Measurements from ENCODE around the gene RPL13A. TPM values are rescaled to one million over a fixed set of nuclear protein-coding genes. Genes with fewer than 3 reads are reported as not detected.

RPL13A gene
- polyA plus RNA-seq, 3 donors, result 655 to 1,621 (median 663) TPM

DNA sequence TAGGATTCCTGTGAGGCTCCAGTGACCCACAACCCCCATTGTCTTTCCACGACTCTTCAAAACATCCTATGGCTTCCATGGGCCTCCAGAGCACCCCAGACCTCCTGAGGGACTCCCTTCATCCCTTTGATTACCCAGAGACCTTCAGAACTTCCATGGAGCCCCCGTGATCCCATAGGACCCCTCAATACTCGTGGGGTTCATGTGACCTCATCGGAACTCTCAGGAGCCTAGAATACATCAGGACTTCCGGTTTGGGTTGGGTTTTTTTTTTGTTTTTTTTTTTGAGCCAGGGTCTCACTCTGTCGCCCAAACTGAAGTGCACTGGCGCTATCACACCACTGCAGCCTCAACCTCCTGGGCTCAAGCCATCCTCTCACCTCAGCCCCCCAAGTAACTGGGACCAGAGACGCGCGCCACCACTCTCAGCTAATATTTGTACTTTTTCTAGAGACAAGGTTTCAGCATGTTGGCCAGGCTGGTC lies 33.6 kb upstream of the RPL13A start:
- WGBS (ENCODE audit: insufficient coverage), result 57% methylated on average over 6 of the region's 10 CpGs
- intact Hi-C loops (cut with micrococcal nuclease), result loop anchor here (5.0 to 10.0 kb wide), 3 partner anchors 34 to 369 kb away; partner anchors contain the start of genes RPL13A (in 1 of the 2), RPS11 (in 1 of the 2) and SNRNP70 (in 1 of the 2)
- H3K27me3 Mint-ChIP-seq (ENCODE audit: low read depth in 3 of 3), result peaks cover 0 to 5% (median 0%) of the 10 kb centered on the region in 3 donors

DNA sequence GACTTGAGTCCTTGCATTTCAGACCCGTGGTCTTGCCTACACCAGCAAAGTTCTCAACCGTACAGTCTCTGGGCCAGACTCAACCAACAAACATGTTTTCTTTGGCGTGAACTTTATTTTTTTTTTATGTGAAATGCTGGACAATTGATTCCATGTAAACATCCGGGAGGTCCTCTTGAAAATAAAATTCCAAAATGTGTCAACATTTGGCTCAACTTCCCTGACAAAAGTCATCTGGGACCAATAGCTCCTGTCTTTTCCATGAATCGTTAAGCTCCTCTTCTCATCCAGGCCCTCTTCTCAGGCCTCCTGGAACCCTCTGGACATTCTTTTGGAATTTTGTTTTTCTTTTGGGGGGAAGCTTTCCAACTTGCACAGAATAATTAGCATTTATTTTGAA lies 31.6 kb upstream of the RPL13A start:
- peaks cover 20% of the 10 kb centered on the region for H3K4me1 Mint-ChIP-seq
- no peaks in the 10 kb centered on the region for H3K9me3 ChIP-seq (replicated peaks in 1 of 2; ENCODE audit: control insufficient read depth in 1 of 2, insufficient read depth in 1 of 2, low read length in 2 of 2)
- peaks cover 37% of the 10 kb centered on the region for H3K79me2 ChIP-seq (ENCODE audit: insufficient read depth, low read length)
- H3K27me3 Mint-ChIP-seq (ENCODE audit: low read depth in 3 of 3), result peaks cover 0 to 5% (median 0%) of the 10 kb centered on the region in 3 donors
- 91% methylated on average over 1 of the region's 5 CpGs for WGBS (ENCODE audit: insufficient coverage)
- TF ChIP-seq, protein P1, sequence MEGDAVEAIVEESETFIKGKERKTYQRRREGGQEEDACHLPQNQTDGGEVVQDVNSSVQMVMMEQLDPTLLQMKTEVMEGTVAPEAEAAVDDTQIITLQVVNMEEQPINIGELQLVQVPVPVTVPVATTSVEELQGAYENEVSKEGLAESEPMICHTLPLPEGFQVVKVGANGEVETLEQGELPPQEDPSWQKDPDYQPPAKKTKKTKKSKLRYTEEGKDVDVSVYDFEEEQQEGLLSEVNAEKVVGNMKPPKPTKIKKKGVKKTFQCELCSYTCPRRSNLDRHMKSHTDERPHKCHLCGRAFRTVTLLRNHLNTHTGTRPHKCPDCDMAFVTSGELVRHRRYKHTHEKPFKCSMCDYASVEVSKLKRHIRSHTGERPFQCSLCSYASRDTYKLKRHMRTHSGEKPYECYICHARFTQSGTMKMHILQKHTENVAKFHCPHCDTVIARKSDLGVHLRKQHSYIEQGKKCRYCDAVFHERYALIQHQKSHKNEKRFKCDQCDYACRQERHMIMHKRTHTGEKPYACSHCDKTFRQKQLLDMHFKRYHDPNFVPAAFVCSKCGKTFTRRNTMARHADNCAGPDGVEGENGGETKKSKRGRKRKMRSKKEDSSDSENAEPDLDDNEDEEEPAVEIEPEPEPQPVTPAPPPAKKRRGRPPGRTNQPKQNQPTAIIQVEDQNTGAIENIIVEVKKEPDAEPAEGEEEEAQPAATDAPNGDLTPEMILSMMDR (IDR thresholded peaks at IDR 0.05), result no peak
- DNase-seq, result no peak
- H3K4me2 ChIP-seq (replicated peaks; ENCODE audit: extremely low read depth, low read length, poor library complexity, severe bottlenecking), result no peak overlapping the region
- H3K4me1 ChIP-seq (ENCODE audit: control insufficient read depth in 1 of 2, insufficient read depth in 2 of 2, low read length in 2 of 2), result peaks cover 25 to 32% of the 10 kb centered on the region in 2 donors
- no peak overlapping the region for H3K4me3 Mint-ChIP-seq
- no peak overlapping the region for H3K4me3 ChIP-seq (replicated peaks in 1 of 3; ENCODE audit: low read depth in 2 of 3, low read length in 3 of 3)
- H3K27me3 ChIP-seq (ENCODE audit: control insufficient read depth in 2 of 2, insufficient read depth in 2 of 2, low read length in 2 of 2), result no peaks in the 10 kb centered on the region
- H3K27ac Mint-ChIP-seq, result no peak overlapping the region
- intact Hi-C loops (cut with micrococcal nuclease), result loop anchor here in 1 of 2 donors (10.0 kb wide), 1 partner anchor 371 kb away; the partner anchor contains the start of gene SNRNP70
- peaks cover 30 to 44% of the 10 kb centered on the region in 2 donors for H3K36me3 Mint-ChIP-seq
- H3K9me3 Mint-ChIP-seq, result peaks cover 0 to 2% (median 0%) of the 10 kb centered on the region in 7 donors
- H2AFZ ChIP-seq (ENCODE audit: insufficient read depth, low read depth, low read length, poor library complexity, severe bottlenecking), result no peak overlapping the region
- no peak overlapping the region for H3K27ac ChIP-seq (ENCODE audit: low read depth in 1 of 2, low read length in 2 of 2)
- peaks cover 22 to 32% of the 10 kb centered on the region in 2 donors for H3K36me3 ChIP-seq (replicated peaks in 1 of 2; ENCODE audit: control insufficient read depth in 1 of 2, insufficient read depth in 2 of 2, low read length in 2 of 2)
- peaks cover 4% of the 10 kb centered on the region for H4K20me1 ChIP-seq (ENCODE audit: insufficient read depth, low read length)
- H3K9ac ChIP-seq (ENCODE audit: insufficient read depth, low read length, poor library complexity, severe bottlenecking), result no peak overlapping the region

More for the DNA sequence above, 33.6 kb upstream of the RPL13A start:
- peak overlapping the region; percentile 69 to 98 (median 71) for H3K4me3 ChIP-seq (replicated peaks in 1 of 3; ENCODE audit: low read depth in 2 of 3, low read length in 3 of 3)
- peaks cover 4% of the 10 kb centered on the region for H4K20me1 ChIP-seq (ENCODE audit: insufficient read depth, low read length)
- H3K9me3 ChIP-seq (replicated peaks in 1 of 2; ENCODE audit: control insufficient read depth in 1 of 2, insufficient read depth in 1 of 2, low read length in 2 of 2), result no peaks in the 10 kb centered on the region
- peaks cover 32 to 44% of the 10 kb centered on the region in 2 donors for H3K36me3 Mint-ChIP-seq
- H3K9ac ChIP-seq (ENCODE audit: insufficient read depth, low read length, poor library complexity, severe bottlenecking), result peak overlapping the region; percentile 84
- peaks cover 14 to 22% of the 10 kb centered on the region in 2 donors for H3K36me3 ChIP-seq (replicated peaks in 1 of 2; ENCODE audit: control insufficient read depth in 1 of 2, insufficient read depth in 2 of 2, low read length in 2 of 2)
- peak overlapping the region; percentile 99 to 100 (median 100) for H3K27ac Mint-ChIP-seq
- no peaks in the 10 kb centered on the region for H3K27me3 ChIP-seq (ENCODE audit: control insufficient read depth in 2 of 2, insufficient read depth in 2 of 2, low read length in 2 of 2)
- peak overlapping the region; percentile 92 to 98 for H3K27ac ChIP-seq (ENCODE audit: low read depth in 1 of 2, low read length in 2 of 2)
- peak in 1 of 3 donors; percentile 48 for DNase-seq
- peaks cover 0 to 2% (median 0%) of the 10 kb centered on the region in 7 donors for H3K9me3 Mint-ChIP-seq
- peak overlapping the region; percentile 99 for H3K4me2 ChIP-seq (replicated peaks; ENCODE audit: extremely low read depth, low read length, poor library complexity, severe bottlenecking)
- H3K4me3 Mint-ChIP-seq, result peak overlapping the region; percentile 93 to 100
- peaks cover 42% of the 10 kb centered on the region for H3K79me2 ChIP-seq (ENCODE audit: insufficient read depth, low read length)
- TF ChIP-seq, protein P1 (IDR thresholded peaks at IDR 0.05), result no peak
- H3K4me1 ChIP-seq (ENCODE audit: control insufficient read depth in 1 of 2, insufficient read depth in 2 of 2, low read length in 2 of 2), result peaks cover 28 to 39% of the 10 kb centered on the region in 2 donors
- H2AFZ ChIP-seq (ENCODE audit: insufficient read depth, low read depth, low read length, poor library complexity, severe bottlenecking), result peak overlapping the region; percentile 82
- H3K4me1 Mint-ChIP-seq, result peaks cover 30% of the 10 kb centered on the region

Data from CD14-positive monocyte (primary cell).